H1 (cell line): Measurements from ENCODE around the gene PIGV. TPM values are rescaled to one million over a fixed set of nuclear protein-coding genes. Genes with fewer than 3 reads are reported as not detected.

Experiments
- CTCF ChIA-PET: fragments of 300-600 bp; sonication (Branson Sonifier 250); formaldehyde crosslinking; loops from one replicate; lab custom pipeline; 2021; ENCODE audit not compliant: partially characterized antibody; lab: Charles Lee
- POLR2A ChIA-PET: fragments of 300-600 bp; sonication (Branson Sonifier 250); formaldehyde crosslinking; loops from one replicate; lab custom pipeline; 2021; ENCODE audit warnings: inconsistent platforms; ENCODE audit not compliant: partially characterized antibody; lab: Charles Lee
- DNase-seq, 2 experiments: peaks; one replicate each; pipeline versions ENCODE4 v3.0.0 to v3.0.0-alpha.2; 2010 to 2022; ENCODE audit warnings: low spot score in 2 of 2, low read depth in 1 of 2, mixed read lengths in 1 of 2
- FAIRE-seq: peaks from 2 replicates; lab custom pipeline; 2011; peaks lifted over from hg19 to GRCh38; lab: Jason Lieb, UNC
- H2AFZ ChIP-seq: 2 replicates; pipeline ENCODE4 v1.8.1; 2012; ENCODE audit warnings: low read length, inconsistent platforms
- H2AK5ac ChIP-seq: 2 replicates; pipeline ENCODE4 v1.6.1; 2013; ENCODE audit warnings: low read depth, low read length
- H2BK120ac ChIP-seq: replicated peaks from 2 replicates; pipeline ENCODE3; 2013; ENCODE audit warnings: low read depth, low read length, inconsistent platforms
- H2BK12ac ChIP-seq: 2 replicates; pipeline ENCODE4 v1.6.1; 2013; ENCODE audit warnings: low read depth, low read length
- H2BK15ac ChIP-seq: 2 replicates; pipeline ENCODE4 v1.6.1; 2013; ENCODE audit warnings: low read length
- H2BK20ac ChIP-seq: 2 replicates; pipeline ENCODE4 v1.6.1; 2013; ENCODE audit warnings: low read length
- H2BK5ac ChIP-seq: 2 replicates; pipeline ENCODE4 v1.6.1; 2013; ENCODE audit warnings: low read depth, low read length
- H3K14ac ChIP-seq: 2 replicates; pipeline ENCODE4 v1.6.1; 2013; ENCODE audit warnings: inconsistent platforms; ENCODE audit not compliant: insufficient read length
- H3K18ac ChIP-seq: 2 replicates; pipeline ENCODE4 v1.6.1; 2013; ENCODE audit warnings: low read length; ENCODE audit errors: extremely low read depth
- H3K23ac ChIP-seq: 2 replicates; pipeline ENCODE4 v1.6.1; 2013; ENCODE audit warnings: inconsistent platforms; ENCODE audit not compliant: insufficient read length
- H3K23me2 ChIP-seq: 2 replicates; pipeline ENCODE4 v1.6.1; 2013; ENCODE audit warnings: low read depth, low read length
- H3K27ac ChIP-seq: 2 replicates; pipeline ENCODE4 v1.6.1; 2011; ENCODE audit warnings: low read depth, low read length, inconsistent platforms
- H3K27me3 ChIP-seq, 4 experiments: replicated peaks in 1 of 4; 1 replicate in 1 of 4; 2 replicates in 3 of 4; pipeline versions ENCODE4 v1.6.1 to v1.8.1; 2011 to 2013; ENCODE audit warnings: low read length in 3 of 4, mild to moderate bottlenecking in 3 of 4, inconsistent platforms in 2 of 4, mixed read lengths in 2 of 4, moderate library complexity in 1 of 4; ENCODE audit not compliant: control insufficient read depth in 3 of 4, insufficient read depth in 3 of 4; ENCODE audit errors: extremely low read depth in 1 of 4
- H3K36me3 ChIP-seq, 4 experiments: 2 replicates each; pipeline versions ENCODE4 v1.6.1 to v1.8.1; 2011 to 2013; ENCODE audit warnings: mild to moderate bottlenecking in 4 of 4, low read length in 3 of 4, moderate library complexity in 2 of 4, control low read depth in 1 of 4, inconsistent platforms in 1 of 4; ENCODE audit not compliant: insufficient read depth in 4 of 4, control insufficient read depth in 2 of 4
- H3K4ac ChIP-seq: replicated peaks from 2 replicates; pipeline ENCODE3; 2013; ENCODE audit warnings: low read length, low read depth, mixed read lengths, inconsistent platforms; ENCODE audit not compliant: insufficient read length
- H3K4me1 ChIP-seq, 4 experiments: replicated peaks in 1 of 4; 1 replicate in 1 of 4; 2 replicates in 3 of 4; pipeline versions ENCODE4 v1.6.1 to v1.8.1; 2011 to 2013; ENCODE audit warnings: low read length in 3 of 4, inconsistent platforms in 2 of 4, mixed read lengths in 1 of 4; ENCODE audit not compliant: insufficient read depth in 4 of 4, control insufficient read depth in 3 of 4
- H3K4me2 ChIP-seq, 2 experiments: 2 replicates each; pipeline versions ENCODE4 v1.6.1 to v1.8.1; 2011 to 2013; ENCODE audit warnings: low read depth in 2 of 2, low read length in 2 of 2, control low read depth in 1 of 2, inconsistent platforms in 1 of 2, mild to moderate bottlenecking in 1 of 2; ENCODE audit not compliant: insufficient read depth in 1 of 2
- H3K4me3 ChIP-seq, 4 experiments: fragments of 200-600, 300-600 bp in 1 of 4; sonication (generic), shearing (Covaris generic), sonication (Bioruptor Twin) in 1 of 4; 2 replicates each; pipeline versions ENCODE4 v1.5.1 to v1.8.1; 2011 to 2016; ENCODE audit warnings: low read length in 4 of 4, low read depth in 3 of 4, control low read depth in 2 of 4, inconsistent platforms in 2 of 4, mild to moderate bottlenecking in 2 of 4, mixed read lengths in 1 of 4, moderate library complexity in 1 of 4; ENCODE audit not compliant: insufficient read depth in 2 of 4; ENCODE audit errors: extremely low read depth in 1 of 4
- H3K56ac ChIP-seq: replicated peaks from 2 replicates; pipeline ENCODE3; 2013; ENCODE audit warnings: low read depth, mild to moderate bottlenecking, mixed read lengths, low read length, inconsistent platforms; ENCODE audit not compliant: insufficient read length
- H3K79me1 ChIP-seq: 2 replicates; pipeline ENCODE4 v1.6.1; 2013; ENCODE audit warnings: low read depth, low read length, control low read depth
- H3K79me2 ChIP-seq, 2 experiments: 2 replicates each; pipeline versions ENCODE4 v1.6.1 to v1.8.1; 2012 to 2013; ENCODE audit warnings: low read length in 2 of 2, mild to moderate bottlenecking in 2 of 2, inconsistent platforms in 1 of 2; ENCODE audit not compliant: insufficient read depth in 2 of 2, control insufficient read depth in 1 of 2
- H3K9ac ChIP-seq, 4 experiments: replicated peaks in 1 of 4; 1 replicate in 1 of 4; 2 replicates in 3 of 4; pipeline versions ENCODE4 v1.6.1 to v1.8.1; 2011 to 2013; ENCODE audit warnings: low read depth in 3 of 4, low read length in 3 of 4, control low read depth in 2 of 4, mild to moderate bottlenecking in 2 of 4, moderate library complexity in 2 of 4, inconsistent platforms in 1 of 4; ENCODE audit errors: extremely low read depth in 1 of 4
- H3K9me3 ChIP-seq, 2 experiments: 2 replicates each; pipeline versions ENCODE4 v1.6.1 to v1.8.1; 2012 to 2013; ENCODE audit warnings: mild to moderate bottlenecking in 2 of 2, moderate library complexity in 2 of 2, control low read depth in 1 of 2, inconsistent platforms in 1 of 2, low read depth in 1 of 2, low read length in 1 of 2, mixed read lengths in 1 of 2; ENCODE audit not compliant: insufficient read depth in 2 of 2
- H4K20me1 ChIP-seq, 2 experiments: replicated peaks in 1 of 2; 2 replicates each; pipeline versions ENCODE3 to v1.8.1; 2011 to 2013; ENCODE audit warnings: inconsistent platforms in 2 of 2, low read length in 2 of 2, mild to moderate bottlenecking in 1 of 2; ENCODE audit not compliant: insufficient read depth in 2 of 2, control insufficient read depth in 1 of 2
- H4K5ac ChIP-seq: 2 replicates; pipeline ENCODE4 v1.6.1; 2013; ENCODE audit warnings: low read length, low read depth, mixed read lengths, inconsistent platforms; ENCODE audit not compliant: insufficient read length
- H4K8ac ChIP-seq: 2 replicates; pipeline ENCODE4 v1.8.0; 2013; ENCODE audit warnings: mild to moderate bottlenecking, moderate library complexity, low read length, inconsistent platforms; ENCODE audit not compliant: insufficient read depth; ENCODE audit errors: extremely low read depth
- H4K91ac ChIP-seq: replicated peaks from 2 replicates; pipeline ENCODE3; 2013; ENCODE audit warnings: low read length, mixed read lengths, inconsistent platforms; ENCODE audit not compliant: insufficient read length
- CTCF ChIP-seq, 3 experiments: IDR thresholded peaks; 1 replicate in 2 of 3; 2 replicates in 1 of 3; pipeline versions ENCODE4 v1.5.1 to v1.6.1; 2011; ENCODE audit warnings: low read length in 3 of 3, mild to moderate bottlenecking in 3 of 3, inconsistent platforms in 2 of 3, low read depth in 1 of 3, moderate library complexity in 1 of 3; ENCODE audit not compliant: insufficient read depth in 1 of 3; ENCODE audit errors: control extremely low read depth in 1 of 3
- POLR2A ChIP-seq, 2 experiments: IDR thresholded peaks; 1 replicate in 1 of 2; 2 replicates in 1 of 2; pipeline ENCODE4 v1.6.1; 2011; ENCODE audit warnings: low read depth in 2 of 2, low read length in 2 of 2, mild to moderate bottlenecking in 2 of 2; ENCODE audit errors: control extremely low read depth in 1 of 2
- RAD21 ChIP-seq, 2 experiments: IDR thresholded peaks in 1 of 2; conservative IDR thresholded peaks in 1 of 2; 2 replicates each; pipeline ENCODE4 v1.6.1; 2011; ENCODE audit warnings: low read depth in 2 of 2, low read length in 2 of 2, improper control_type of control experiment in 1 of 2, inconsistent platforms in 1 of 2, mild to moderate bottlenecking in 1 of 2, moderate library complexity in 1 of 2
- RBBP5 ChIP-seq: IDR thresholded peaks from 2 replicates; pipeline ENCODE4 v1.7.1; 2012; ENCODE audit warnings: low read depth, mild to moderate bottlenecking, inconsistent platforms, low read length, moderate library complexity, borderline replicate concordance
- SIN3A ChIP-seq, 2 experiments: IDR thresholded peaks in 1 of 2; conservative IDR thresholded peaks in 1 of 2; 2 replicates each; pipeline ENCODE4 v1.6.1; 2011 to 2012; ENCODE audit warnings: low read length in 2 of 2, improper control_type of control experiment in 1 of 2, low read depth in 1 of 2, mild to moderate bottlenecking in 1 of 2
- TCF12 ChIP-seq: IDR thresholded peaks from 2 replicates; pipeline ENCODE4 v1.6.1; 2011; ENCODE audit warnings: low read depth, mild to moderate bottlenecking, low read length
- WGBS, 2 experiments: shearing (Covaris generic) in 1 of 2; methylation state at CpG; one replicate each; pipeline versions ENCODE4 v1.1.6 to v1.1.7; 2013 to 2015; ENCODE audit warnings: low lambda C conversion rate in 2 of 2, mixed read lengths in 2 of 2, inconsistent platforms in 1 of 2, low coverage in 1 of 2, missing lambda C conversion rate in 1 of 2; ENCODE audit not compliant: insufficient replicate concordance in 2 of 2, insufficient coverage in 1 of 2, insufficient read length in 1 of 2; ENCODE audit errors: extremely low coverage in 1 of 2, missing lambda C conversion rate in 1 of 2; 5-methylcytosine and 5-hydroxymethylcytosine counted together
- polyA plus RNA-seq, 7 experiments: library from polyadenylated mRNA; depleted of rRNA in 3 of 7; stranded (reverse) in 5 of 7; unstranded in 2 of 7; fragments of >200 nt in 5 of 7; fragments of 200-250 nt in 2 of 7; gene quantifications; 1 replicate in 5 of 7; 2 replicates in 1 of 7; 4 replicates in 1 of 7; pipeline versions ENCODE4 v1.2.1 to v1.2.3, GENCODE V29; 2011 to 2013; ENCODE audit warnings: missing spikeins in 2 of 7, mixed read lengths in 2 of 7
- total RNA-seq: library from RNA; stranded (reverse); fragmentation: NEBNext Ultra II Directional; extraction: Animal tissue kit (Norgen Biotek cat#: 25700); gene quantifications from 2 replicates; pipeline ENCODE4 v1.2.1, GENCODE V29; 2021

Gene PIGV
- total and polyA plus RNA-seq, 2 of the 8 experiments (the other 6 are each of a cell fraction or from before 2014, with no cell fraction given) = 8.5 to 20.9 TPM

GRCh38 chr1:26826261-26827105 is 38.7 kb downstream of the PIGV start, which contains the start of gene ZDHHC18:
Gene ZDHHC18 (plus strand): TSS chr1:26826688. CDS start chr1:26826805, 117 bp downstream.
- peak within 1 kb of the TSS; percentile 53 for H3K56ac ChIP-seq
- no peak within 1 kb of the TSS for H2AK5ac ChIP-seq
- peak within 1 kb of the TSS; percentile 42 to 80 (median 64) for H3K9ac ChIP-seq
- H3K23me2 ChIP-seq = peaks cover 6% of the 10 kb centered on the region; the same call in 1 of the 2 replicates
- H3K36me3 ChIP-seq = peaks cover 0 to under 1% (median 0%) of the 10 kb centered on the region in 4 experiments; a peak in 1 of 8 replicates
- H2AFZ ChIP-seq = peak within 1 kb of the TSS; percentile 100
- ChIA-PET POLR2A (interaction anchor here (0.5 to 1.0 kb wide), 2 partner anchors 12 to 425 kb away, joined by 4 read pairs; no protein-coding TSS in a partner anchor), CTCF (interaction anchor here (0.6 to 2.5 kb wide), 3 partner anchors 9 to 63 kb away, joined by 3 to 11 read pairs (median 4); no protein-coding TSS in a partner anchor)
- no peaks in the 10 kb centered on the region for H3K27me3 ChIP-seq
- peaks cover 6 to 9% (median 7%) of the 10 kb centered on the region in 4 experiments; a peak in 6 of 7 replicates for H3K4me1 ChIP-seq
- peaks cover 9% of the 10 kb centered on the region in 2 experiments for H4K20me1 ChIP-seq
- H3K14ac ChIP-seq = no peak within 1 kb of the TSS
- H3K4me3 ChIP-seq = peak within 1 kb of the TSS; percentile 53 to 76 (median 56)
- H3K4me2 ChIP-seq = peak within 1 kb of the TSS; percentile 88 to 93
- DNase-seq (peak in 1 of 2 experiments; percentile 86), FAIRE-seq (no peak)
- H4K91ac ChIP-seq = peak within 1 kb of the TSS; percentile 91
- H3K79me2 ChIP-seq = peaks cover 0 to 11% of the 10 kb centered on the region in 2 experiments; a peak in 1 of 4 replicates
- no peak within 1 kb of the TSS for H2BK20ac ChIP-seq
- 9% methylated on average over 29 of the region's 107 CpGs; no CpG with 5 or more reads in 1 of the 2 experiments for WGBS, 2 experiments
- H3K18ac ChIP-seq = peak within 1 kb of the TSS; percentile 87; the same call in 1 of the 2 replicates
- no peak within 1 kb of the TSS for H3K23ac ChIP-seq
- H3K9me3 ChIP-seq = no peaks in the 10 kb centered on the region
- peak within 1 kb of the TSS; percentile 67 for H4K5ac ChIP-seq
- no peak within 1 kb of the TSS; the same call in 1 of the 2 replicates for H2BK5ac ChIP-seq
- H2BK12ac ChIP-seq = no peak within 1 kb of the TSS
- peaks cover 12% of the 10 kb centered on the region for H3K79me1 ChIP-seq
- H3K4ac ChIP-seq = no peak within 1 kb of the TSS
- peak within 1 kb of the TSS; percentile 95; the same call in 1 of the 2 replicates for H2BK15ac ChIP-seq
- peak within 1 kb of the TSS; percentile 59 for H2BK120ac ChIP-seq
- no peak within 1 kb of the TSS for H3K27ac ChIP-seq
- peak within 1 kb of the TSS; percentile 80 for H4K8ac ChIP-seq
- TF ChIP-seq POLR2A (IDR thresholded peaks at IDR 0.05; ENCODE audit: control extremely low read depth in 1 of 2, low read depth in 2 of 2, low read length in 2 of 2) (peak in 1 of 2 experiments; percentile 34; a peak in 1 of 3 replicates), RAD21 (IDR thresholded peaks at IDR 0.05 in 1 of 2, conservative IDR thresholded peaks at IDR 0.05 in 1 of 2; ENCODE audit: low read depth in 2 of 2, low read length in 2 of 2) (peak in 1 of 2 experiments; percentile 0; a peak in 2 of 4 replicates), CTCF (IDR thresholded peaks at IDR 0.05; ENCODE audit: control extremely low read depth in 1 of 3, insufficient read depth in 1 of 3, low read depth in 1 of 3, low read length in 3 of 3) (peak; percentile 55 to 68 (median 65)), TCF12 (no peak), RBBP5 (peak; percentile 71), SIN3A (conservative IDR thresholded peaks at IDR 0.05 in 1 of 2, IDR thresholded peaks at IDR 0.05 in 1 of 2; ENCODE audit: low read depth in 1 of 2, low read length in 2 of 2) (peak in 1 of 2 experiments; percentile 40; a peak in 1 of 4 replicates)
